EH (cell line): ENCODE data around the gene ASB12.

Experiments
- DNase-seq: peaks from one replicate; pipeline ENCODE4 v3.0.0-alpha.2; 2015; ENCODE audit warnings: low read depth

ASB12 gene

GRCh38 chrX:64186974-64187761, 43.2 kb downstream of the ASB12 start:
- no peak for DNase-seq

DNA sequence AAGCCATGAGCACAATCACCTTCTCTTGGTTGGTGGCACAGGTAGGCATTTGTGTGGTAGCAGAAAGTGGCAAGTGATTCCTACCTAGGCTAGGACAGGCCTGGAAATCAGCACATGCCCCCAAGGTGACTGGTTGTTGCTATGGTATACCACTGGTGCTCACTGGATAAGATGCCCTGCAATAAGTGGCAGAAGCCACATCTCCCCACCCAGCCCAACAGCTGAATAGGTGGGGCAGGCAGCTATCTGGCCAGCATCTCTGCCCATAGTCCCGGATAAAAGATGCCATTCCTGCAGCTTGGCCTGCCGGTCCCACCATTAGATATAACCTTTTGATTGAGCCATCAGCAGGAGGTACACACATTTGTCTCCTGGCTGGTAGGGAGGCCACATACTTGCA, 46.0 kb downstream of the ASB12 start:
- DNase-seq, result no peak

- DNase-seq, result no peak
These were observed 48.2 kb downstream of the ASB12 start for GRCh38 chrX:64182208-64182607.

- DNase-seq, result no peak
These were observed 53.5 kb downstream of the ASB12 start for GRCh38 chrX:64176876-64177275.
